Neural cell (in vitro differentiated cells): ENCODE results near the gene HDAC11. TPM values are rescaled to one million over a fixed set of nuclear protein-coding genes. Genes with fewer than 3 reads are reported as not detected.

Experiments
- H2AFZ ChIP-seq: fragments of 200-600, 300-800 bp; sonication (generic), shearing (Covaris generic); 2 replicates; pipeline ENCODE4 v1.6.0; 2014; ENCODE audit warnings: low read depth, mild to moderate bottlenecking, antibody characterized with exemption, low read length, moderate library complexity
- H3F3A ChIP-seq: fragments of 200-600 bp; shearing (Covaris generic); 2 replicates; pipeline ENCODE4 v1.6.1; 2016; ENCODE audit warnings: mild to moderate bottlenecking, moderate library complexity, mixed read lengths, antibody characterized with exemption, low read length; ENCODE audit not compliant: insufficient read depth, poor library complexity, severe bottlenecking
- H3K27ac ChIP-seq: fragments of 200-600, 300-800 bp; sonication (generic), shearing (Covaris generic); 2 replicates; pipeline ENCODE4 v1.5.1; 2014; ENCODE audit warnings: mild to moderate bottlenecking, low read length, moderate library complexity
- H3K27me3 ChIP-seq: fragments of 300-800, 200-600 bp; sonication (generic), shearing (Covaris generic); 2 replicates; pipeline ENCODE4 v1.6.0; 2014; ENCODE audit warnings: mild to moderate bottlenecking, low read depth, low read length, moderate library complexity; ENCODE audit not compliant: insufficient read depth
- H3K36me3 ChIP-seq: fragments of 300-800, 200-600 bp; sonication (generic), shearing (Covaris generic); 2 replicates; pipeline ENCODE4 v1.5.1; 2014; ENCODE audit warnings: mild to moderate bottlenecking, antibody characterized with exemption, low read length, moderate library complexity; ENCODE audit not compliant: insufficient read depth
- H3K4me2 ChIP-seq: fragments of 300-800, 200-600 bp; sonication (generic), shearing (Covaris generic); 2 replicates; pipeline ENCODE4 v1.6.0; 2014; ENCODE audit warnings: mild to moderate bottlenecking, low read length
- H3K4me3 ChIP-seq: fragments of 300-800, 200-600 bp; sonication (generic), shearing (Covaris generic); 2 replicates; pipeline ENCODE4 v1.5.1; 2014; ENCODE audit warnings: mild to moderate bottlenecking, low read length, moderate library complexity
- H3K79me2 ChIP-seq: fragments of 200-600 bp; shearing (Covaris generic); replicated peaks from 2 replicates; pipeline ENCODE4 v1.6.0; 2014; ENCODE audit warnings: mild to moderate bottlenecking, low read length, moderate library complexity; ENCODE audit not compliant: insufficient read depth
- H3K9ac ChIP-seq: fragments of 300-800, 200-600 bp; sonication (generic), shearing (Covaris generic); 2 replicates; pipeline ENCODE4 v1.6.1; 2016; ENCODE audit warnings: mild to moderate bottlenecking, low read length, mixed read lengths
- H3K9me2 ChIP-seq: fragments of 200-600 bp; shearing (Covaris generic); 2 replicates; pipeline ENCODE4 v1.6.1; 2016; ENCODE audit warnings: mild to moderate bottlenecking, low read length, mixed read lengths; ENCODE audit not compliant: insufficient read depth
- H3K9me3 ChIP-seq: fragments of 200-600, 300-800 bp; sonication (generic), shearing (Covaris generic); 2 replicates; pipeline ENCODE4 v1.6.1; 2016; ENCODE audit warnings: mild to moderate bottlenecking, mixed run types, low read length, moderate library complexity, mixed read lengths
- H4K20me1 ChIP-seq: fragments of 200-600 bp; shearing (Covaris generic); 2 replicates; pipeline ENCODE4 v1.6.1; 2016; ENCODE audit warnings: mild to moderate bottlenecking, mixed run types; ENCODE audit not compliant: insufficient read depth
- EP300 ChIP-seq: fragments of 450-650 bp; conservative IDR thresholded peaks from 2 replicates; pipeline ENCODE4 v1.6.1; 2014; ENCODE audit warnings: antibody characterized with exemption, mild to moderate bottlenecking, moderate library complexity; ENCODE audit not compliant: poor library complexity, severe bottlenecking
- EZH2 ChIP-seq: fragments of 200-600, 300-800 bp; shearing (Covaris generic), sonication (generic); IDR thresholded peaks from 2 replicates; pipeline ENCODE4 v1.6.1; 2014; ENCODE audit warnings: antibody characterized with exemption, low read length, borderline replicate concordance, mild to moderate bottlenecking; ENCODE audit not compliant: insufficient read depth, poor library complexity, severe bottlenecking
- MXI1 ChIP-seq: fragments of 450-650 bp; conservative IDR thresholded peaks from 2 replicates; pipeline ENCODE4 v1.6.1; 2014; ENCODE audit warnings: antibody characterized with exemption, mild to moderate bottlenecking; ENCODE audit not compliant: poor library complexity, severe bottlenecking
- POLR2AphosphoS5 ChIP-seq: IDR thresholded peaks from 2 replicates; pipeline ENCODE4 v1.6.1; 2012
- RAD21 ChIP-seq: fragments of 450-650 bp; conservative IDR thresholded peaks from 2 replicates; pipeline ENCODE4 v1.6.1; 2014; ENCODE audit warnings: antibody characterized with exemption, mild to moderate bottlenecking, moderate library complexity
- SMC3 ChIP-seq: fragments of 450-650 bp; conservative IDR thresholded peaks from 2 replicates; pipeline ENCODE4 v1.6.1; 2014; ENCODE audit warnings: antibody characterized with exemption, mild to moderate bottlenecking, moderate library complexity; ENCODE audit not compliant: poor library complexity
- TAF1 ChIP-seq: IDR thresholded peaks from 2 replicates; pipeline ENCODE4 v1.6.1; 2012; ENCODE audit warnings: low read depth
- polyA plus RNA-seq: library from polyadenylated mRNA; depleted of rRNA; stranded (reverse); fragments of >200 nt; gene quantifications from 2 replicates; pipeline ENCODE4 v1.2.3, GENCODE V29; 2014
- TF ChIP-seq, protein P1 (sequence below): fragments of 450-650 bp; IDR thresholded peaks from 2 replicates; pipeline ENCODE4 v1.5.1; 2014; ENCODE audit warnings: antibody characterized with exemption, mild to moderate bottlenecking, moderate library complexity; ENCODE audit not compliant: poor library complexity, severe bottlenecking
- TF ChIP-seq, protein P2 (sequence below): IDR thresholded peaks from 2 replicates; pipeline ENCODE4 v1.6.1; 2012; ENCODE audit warnings: borderline replicate concordance

HDAC11 gene
- polyA plus RNA-seq, 1 donor from 2014 or later = 14.8 TPM

DNA sequence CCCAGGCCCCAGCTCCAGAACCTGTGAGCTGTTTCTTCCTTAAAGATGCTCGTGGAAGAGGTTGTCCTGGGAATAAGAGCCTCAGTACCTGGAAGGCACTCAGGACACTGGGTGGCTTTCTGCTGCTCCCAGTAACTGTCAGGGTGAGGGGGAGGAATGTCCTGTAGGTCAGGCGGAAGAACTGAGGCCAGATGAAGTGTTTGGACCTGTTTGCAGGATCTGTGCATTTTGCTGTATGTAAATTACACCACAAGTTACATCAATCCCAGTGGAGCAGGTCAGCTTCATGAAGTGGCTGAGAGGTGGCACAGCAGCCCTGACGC lies 27.1 kb downstream of the HDAC11 start (continued):
- no peak for TF ChIP-seq RAD21
- TF ChIP-seq TAF1 = no peak
- TF ChIP-seq POLR2AphosphoS5 = no peak

DNA sequence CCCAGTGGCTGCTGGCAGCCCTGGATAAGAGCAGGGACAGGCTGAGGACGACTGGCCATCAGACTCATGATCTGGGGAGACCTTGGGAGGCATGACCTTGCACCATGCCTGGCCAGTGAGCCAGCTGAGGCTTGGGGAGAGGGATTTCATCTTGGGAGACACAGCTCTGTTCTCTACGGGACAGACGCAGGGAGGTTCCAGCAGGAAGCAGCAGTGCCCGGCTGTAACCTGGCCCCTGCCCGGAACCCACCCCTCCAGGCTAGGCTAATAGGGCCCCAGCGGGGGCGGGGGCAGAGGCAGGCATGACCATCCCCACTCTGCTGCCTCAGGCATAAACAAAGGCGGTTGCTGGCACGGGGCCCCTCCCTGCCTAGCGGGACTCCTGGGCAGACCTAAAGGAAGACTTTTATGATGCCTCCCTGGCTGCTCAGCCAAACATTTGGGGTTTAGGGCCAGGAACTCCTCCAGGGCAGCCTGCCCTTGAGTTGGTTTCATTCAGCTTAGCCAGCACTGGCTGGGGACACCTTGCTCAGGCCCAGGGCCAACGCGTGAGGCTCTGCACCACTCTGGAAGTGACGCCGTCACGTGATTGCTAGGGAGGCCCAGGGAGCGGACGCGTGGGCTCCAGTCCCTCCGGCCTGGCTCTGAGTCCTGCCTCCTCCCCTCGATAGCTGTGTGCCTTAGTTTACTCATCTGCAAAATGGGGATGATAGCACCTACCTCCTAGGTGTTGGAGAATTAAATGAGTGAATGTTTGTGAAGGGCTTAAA lies 27.6 kb downstream of the HDAC11 start:
- no peaks in the 10 kb centered on the region for H3K9me2 ChIP-seq
- H3K4me3 ChIP-seq = no peak overlapping the region
- no peaks in the 10 kb centered on the region for H3K27me3 ChIP-seq
- no peaks in the 10 kb centered on the region for H3K9me3 ChIP-seq
- no peaks in the 10 kb centered on the region for H3K36me3 ChIP-seq
- H3K9ac ChIP-seq = no peak overlapping the region
- no peaks in the 10 kb centered on the region for H3F3A ChIP-seq
- TF ChIP-seq EP300 = no peak
- H2AFZ ChIP-seq = no peak overlapping the region
- no peaks in the 10 kb centered on the region for H3K79me2 ChIP-seq
- H3K27ac ChIP-seq = no peak overlapping the region
- no peak overlapping the region for H3K4me2 ChIP-seq
- no peaks in the 10 kb centered on the region for H4K20me1 ChIP-seq

DNA sequence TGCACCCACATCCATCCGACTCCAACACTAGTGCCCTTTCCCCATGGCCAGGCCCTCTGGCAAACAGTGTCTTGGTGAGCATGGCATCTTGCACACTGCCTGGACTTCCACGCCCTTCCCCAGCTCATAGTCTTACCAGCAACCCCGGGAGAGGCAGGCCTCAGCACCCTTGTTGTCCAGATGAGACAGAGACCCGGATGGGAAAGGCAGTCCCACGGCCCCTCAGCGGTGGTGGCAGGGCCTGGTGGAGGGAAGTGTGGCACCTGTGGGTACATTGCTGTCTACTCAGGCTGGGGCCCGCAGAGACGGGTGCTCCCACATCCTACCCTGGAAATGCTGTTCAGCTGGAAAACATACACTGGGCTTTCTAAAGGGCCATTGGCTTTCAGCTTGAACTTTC lies 28.4 kb downstream of the HDAC11 start:
- no peaks in the 10 kb centered on the region for H3F3A ChIP-seq
- no peaks in the 10 kb centered on the region for H3K79me2 ChIP-seq
- no peak overlapping the region for H3K4me3 ChIP-seq
- TF ChIP-seq MXI1 (no peak), RAD21 (no peak), EZH2 (no peak), EP300 (no peak), TAF1 (no peak), POLR2AphosphoS5 (no peak), SMC3 (no peak)
- TF ChIP-seq, protein P1, sequence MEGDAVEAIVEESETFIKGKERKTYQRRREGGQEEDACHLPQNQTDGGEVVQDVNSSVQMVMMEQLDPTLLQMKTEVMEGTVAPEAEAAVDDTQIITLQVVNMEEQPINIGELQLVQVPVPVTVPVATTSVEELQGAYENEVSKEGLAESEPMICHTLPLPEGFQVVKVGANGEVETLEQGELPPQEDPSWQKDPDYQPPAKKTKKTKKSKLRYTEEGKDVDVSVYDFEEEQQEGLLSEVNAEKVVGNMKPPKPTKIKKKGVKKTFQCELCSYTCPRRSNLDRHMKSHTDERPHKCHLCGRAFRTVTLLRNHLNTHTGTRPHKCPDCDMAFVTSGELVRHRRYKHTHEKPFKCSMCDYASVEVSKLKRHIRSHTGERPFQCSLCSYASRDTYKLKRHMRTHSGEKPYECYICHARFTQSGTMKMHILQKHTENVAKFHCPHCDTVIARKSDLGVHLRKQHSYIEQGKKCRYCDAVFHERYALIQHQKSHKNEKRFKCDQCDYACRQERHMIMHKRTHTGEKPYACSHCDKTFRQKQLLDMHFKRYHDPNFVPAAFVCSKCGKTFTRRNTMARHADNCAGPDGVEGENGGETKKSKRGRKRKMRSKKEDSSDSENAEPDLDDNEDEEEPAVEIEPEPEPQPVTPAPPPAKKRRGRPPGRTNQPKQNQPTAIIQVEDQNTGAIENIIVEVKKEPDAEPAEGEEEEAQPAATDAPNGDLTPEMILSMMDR = no peak
- TF ChIP-seq, protein P2, sequence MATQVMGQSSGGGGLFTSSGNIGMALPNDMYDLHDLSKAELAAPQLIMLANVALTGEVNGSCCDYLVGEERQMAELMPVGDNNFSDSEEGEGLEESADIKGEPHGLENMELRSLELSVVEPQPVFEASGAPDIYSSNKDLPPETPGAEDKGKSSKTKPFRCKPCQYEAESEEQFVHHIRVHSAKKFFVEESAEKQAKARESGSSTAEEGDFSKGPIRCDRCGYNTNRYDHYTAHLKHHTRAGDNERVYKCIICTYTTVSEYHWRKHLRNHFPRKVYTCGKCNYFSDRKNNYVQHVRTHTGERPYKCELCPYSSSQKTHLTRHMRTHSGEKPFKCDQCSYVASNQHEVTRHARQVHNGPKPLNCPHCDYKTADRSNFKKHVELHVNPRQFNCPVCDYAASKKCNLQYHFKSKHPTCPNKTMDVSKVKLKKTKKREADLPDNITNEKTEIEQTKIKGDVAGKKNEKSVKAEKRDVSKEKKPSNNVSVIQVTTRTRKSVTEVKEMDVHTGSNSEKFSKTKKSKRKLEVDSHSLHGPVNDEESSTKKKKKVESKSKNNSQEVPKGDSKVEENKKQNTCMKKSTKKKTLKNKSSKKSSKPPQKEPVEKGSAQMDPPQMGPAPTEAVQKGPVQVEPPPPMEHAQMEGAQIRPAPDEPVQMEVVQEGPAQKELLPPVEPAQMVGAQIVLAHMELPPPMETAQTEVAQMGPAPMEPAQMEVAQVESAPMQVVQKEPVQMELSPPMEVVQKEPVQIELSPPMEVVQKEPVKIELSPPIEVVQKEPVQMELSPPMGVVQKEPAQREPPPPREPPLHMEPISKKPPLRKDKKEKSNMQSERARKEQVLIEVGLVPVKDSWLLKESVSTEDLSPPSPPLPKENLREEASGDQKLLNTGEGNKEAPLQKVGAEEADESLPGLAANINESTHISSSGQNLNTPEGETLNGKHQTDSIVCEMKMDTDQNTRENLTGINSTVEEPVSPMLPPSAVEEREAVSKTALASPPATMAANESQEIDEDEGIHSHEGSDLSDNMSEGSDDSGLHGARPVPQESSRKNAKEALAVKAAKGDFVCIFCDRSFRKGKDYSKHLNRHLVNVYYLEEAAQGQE = no peak
- H3K9ac ChIP-seq = no peak overlapping the region
- H3K9me3 ChIP-seq = no peaks in the 10 kb centered on the region
- H3K36me3 ChIP-seq = no peaks in the 10 kb centered on the region
- no peaks in the 10 kb centered on the region for H3K27me3 ChIP-seq
- no peak overlapping the region for H3K27ac ChIP-seq
- no peak overlapping the region for H3K4me2 ChIP-seq
- no peak overlapping the region for H2AFZ ChIP-seq
- H3K9me2 ChIP-seq = no peaks in the 10 kb centered on the region
- no peaks in the 10 kb centered on the region for H4K20me1 ChIP-seq
